Loucy (cell line): ENCODE measurements around the gene EXTL2.

Source experiments
- CTCF ChIP-seq: fragments of 200-600 bp; sonication (generic); conservative IDR thresholded peaks from 2 replicates; pipeline ENCODE4 v1.5.1; 2014; ENCODE audit warnings: mild to moderate bottlenecking, antibody characterized with exemption, low read length
- EZH2phosphoT487 ChIP-seq: fragments of 200-600 bp; IDR thresholded peaks from 2 replicates; pipeline ENCODE4 v1.6.1; 2018; ENCODE audit warnings: antibody characterized with exemption, mild to moderate bottlenecking, moderate library complexity, borderline replicate concordance

GRCh38 chr1:100879422-100879821 lies 15.2 kb downstream of the EXTL2 start:
- TF ChIP-seq CTCF, result no peak
- TF ChIP-seq EZH2phosphoT487, result no peak
